GM21619 (cell line): ENCODE measurements around the gene PHLDB1.
A peak's percentile ranks its signal among the peaks of the same experiment; 100 is the strongest.
"Not testable (repeated sequence)": the region's sequence is repeated elsewhere in the genome, so short reads cannot be mapped to it uniquely, and the experiment has no call there.

ENCODE experiments used
- ATAC-seq: cut with Tn5 transposase; IDR thresholded peaks from one replicate; pipeline ENCODE4 v1.9.1; 2021; ENCODE audit not compliant: unreplicated experiment

Gene PHLDB1

GRCh38 chr11:118605116-118605867 lies 2.1 kb upstream of the PHLDB1 start:
- ATAC-seq, result no peak

GRCh38 chr11:118606157-118606843 lies 1.1 kb upstream of the PHLDB1 start:
- no peak for ATAC-seq

GRCh38 chr11:118606844-118607228 lies 579 bp upstream of the PHLDB1 start:
- no peak for ATAC-seq

GRCh38 chr11:118608360-118609227 lies 1.2 kb downstream of the PHLDB1 start:
- no peak for ATAC-seq

GRCh38 chr11:118609380-118610224 lies 2.2 kb downstream of the PHLDB1 start:
- no peak for ATAC-seq

- ATAC-seq, result no peak
Observed at GRCh38 chr11:118610225-118610772, 2.9 kb downstream of the PHLDB1 start.

GRCh38 chr11:118610773-118611432 lies 3.5 kb downstream of the PHLDB1 start:
- ATAC-seq, result peak; percentile 49

GRCh38 chr11:118611433-118611795 lies 4.0 kb downstream of the PHLDB1 start:
- ATAC-seq, result not testable (repeated sequence)

- ATAC-seq, result no peak
Observed at GRCh38 chr11:118612378-118612777, 5.0 kb downstream of the PHLDB1 start.

GRCh38 chr11:118614511-118614910 lies 7.1 kb downstream of the PHLDB1 start:
- no peak for ATAC-seq

- ATAC-seq, result no peak
Observed at GRCh38 chr11:118615282-118615975, 8.0 kb downstream of the PHLDB1 start.

GRCh38 chr11:118615976-118616371 lies 8.6 kb downstream of the PHLDB1 start:
- no peak for ATAC-seq

- ATAC-seq, result no peak
Observed at GRCh38 chr11:118618115-118618990, 10.9 kb downstream of the PHLDB1 start.

- ATAC-seq, result no peak
Observed at GRCh38 chr11:118618991-118619375, 11.6 kb downstream of the PHLDB1 start.

- ATAC-seq, result no peak
Observed at GRCh38 chr11:118619444-118620197, 12.2 kb downstream of the PHLDB1 start.

GRCh38 chr11:118620529-118621070 lies 13.2 kb downstream of the PHLDB1 start:
- ATAC-seq, result no peak

- no peak for ATAC-seq
Observed at GRCh38 chr11:118621071-118621783, 13.8 kb downstream of the PHLDB1 start.
